ENCODE results near the gene NRP1. TPM values are rescaled to one million over a fixed set of nuclear protein-coding genes. Genes with fewer than 3 reads are reported as not detected.
"Not testable (repeated sequence)": the region's sequence is repeated elsewhere in the genome, so short reads cannot be mapped to it uniquely, and the experiment has no call there.

The NRP1 gene
- 10 to 100 TPM in 3 of 4 donors, 1 to 10 TPM in 1; 8.2 to 24.6 (median 18.7) TPM for total RNA-seq

DNA sequence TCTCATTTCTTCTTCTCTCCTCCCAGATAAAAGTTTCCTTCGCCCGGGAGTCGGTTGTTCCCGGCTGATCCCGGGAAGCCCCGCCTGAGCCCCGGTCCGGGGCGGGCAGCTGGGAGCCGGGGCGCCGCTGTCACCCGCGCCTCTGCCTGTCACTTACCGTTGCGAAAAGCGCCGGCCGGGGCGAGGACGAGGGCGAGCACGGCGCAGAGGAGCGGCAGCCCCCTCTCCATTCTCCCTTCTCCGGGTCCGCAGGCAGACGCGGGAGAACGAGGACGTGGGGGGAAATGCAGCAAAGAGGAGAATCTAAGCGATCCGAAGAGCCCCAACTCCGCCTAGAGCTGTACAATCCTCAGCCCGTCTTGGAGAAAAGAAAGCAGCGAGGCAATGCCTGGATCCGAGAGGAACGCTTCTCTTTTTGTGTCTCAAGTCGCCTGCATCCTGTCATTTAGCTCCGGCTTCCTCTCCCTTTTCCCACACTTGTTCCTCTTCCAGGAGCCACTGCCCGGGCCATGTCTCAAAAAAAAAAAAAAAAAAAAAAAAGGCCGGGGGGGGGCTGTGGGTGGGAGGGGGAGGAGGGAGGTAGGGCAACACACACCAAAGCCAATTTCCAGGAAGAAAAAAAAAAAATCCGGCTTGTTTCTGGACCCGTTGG lies at the start of gene NRP1:
TSS of gene NRP1 (minus strand) at position 515 of the 652 bp plus-strand sequence. CDS start at position 230, 285 bp downstream.
- intact Hi-C loops (cut with DNase I; ENCODE audit: low total_unique reads), result loop anchor here (10.0 kb wide), 1 partner anchor 1301 kb away; no protein-coding TSS in a partner anchor
- TF ChIP-seq, protein P1, sequence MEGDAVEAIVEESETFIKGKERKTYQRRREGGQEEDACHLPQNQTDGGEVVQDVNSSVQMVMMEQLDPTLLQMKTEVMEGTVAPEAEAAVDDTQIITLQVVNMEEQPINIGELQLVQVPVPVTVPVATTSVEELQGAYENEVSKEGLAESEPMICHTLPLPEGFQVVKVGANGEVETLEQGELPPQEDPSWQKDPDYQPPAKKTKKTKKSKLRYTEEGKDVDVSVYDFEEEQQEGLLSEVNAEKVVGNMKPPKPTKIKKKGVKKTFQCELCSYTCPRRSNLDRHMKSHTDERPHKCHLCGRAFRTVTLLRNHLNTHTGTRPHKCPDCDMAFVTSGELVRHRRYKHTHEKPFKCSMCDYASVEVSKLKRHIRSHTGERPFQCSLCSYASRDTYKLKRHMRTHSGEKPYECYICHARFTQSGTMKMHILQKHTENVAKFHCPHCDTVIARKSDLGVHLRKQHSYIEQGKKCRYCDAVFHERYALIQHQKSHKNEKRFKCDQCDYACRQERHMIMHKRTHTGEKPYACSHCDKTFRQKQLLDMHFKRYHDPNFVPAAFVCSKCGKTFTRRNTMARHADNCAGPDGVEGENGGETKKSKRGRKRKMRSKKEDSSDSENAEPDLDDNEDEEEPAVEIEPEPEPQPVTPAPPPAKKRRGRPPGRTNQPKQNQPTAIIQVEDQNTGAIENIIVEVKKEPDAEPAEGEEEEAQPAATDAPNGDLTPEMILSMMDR (IDR thresholded peaks at IDR 0.05), result no peak
- no peak for TF ChIP-seq POLR2A (IDR thresholded peaks at IDR 0.05)
- 0% methylated on average over 30 to 44 of the region's 44 CpGs for WGBS, 2 donors
- H3K4me3 ChIP-seq (ENCODE audit: low read depth, poor library complexity, severe bottlenecking), result peak within 1 kb of the TSS; percentile 63
- peak in 1 of 2 donors; percentile 38 for DNase-seq (ENCODE audit: low spot score in 2 of 2)

DNA sequence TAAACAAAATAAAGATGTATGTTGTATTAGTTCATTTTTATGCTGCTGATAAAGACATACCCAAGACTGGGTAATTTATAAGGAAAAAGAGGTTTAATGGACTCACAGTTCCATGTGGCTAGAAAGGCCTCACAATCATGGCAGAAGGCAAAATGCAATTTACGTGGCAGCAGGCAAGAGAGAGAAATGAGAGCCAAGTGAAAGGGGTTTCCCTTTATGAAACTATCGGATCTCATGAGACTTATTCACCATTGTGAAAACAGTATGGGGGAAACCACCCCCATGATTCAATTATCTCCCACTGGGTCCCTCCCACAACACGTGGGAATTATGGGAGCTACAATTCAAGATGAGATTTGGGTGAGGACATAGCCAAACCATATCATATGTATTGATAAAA lies 49.7 kb upstream of the NRP1 start:
- H3K4me3 ChIP-seq (ENCODE audit: low read depth, poor library complexity, severe bottlenecking); intact Hi-C loops (cut with DNase I; ENCODE audit: low total_unique reads); DNase-seq (ENCODE audit: low spot score in 2 of 2): not testable (repeated sequence)
- WGBS, 2 donors, result 81 to 89% methylated on average over 3 of the region's 3 CpGs

DNA sequence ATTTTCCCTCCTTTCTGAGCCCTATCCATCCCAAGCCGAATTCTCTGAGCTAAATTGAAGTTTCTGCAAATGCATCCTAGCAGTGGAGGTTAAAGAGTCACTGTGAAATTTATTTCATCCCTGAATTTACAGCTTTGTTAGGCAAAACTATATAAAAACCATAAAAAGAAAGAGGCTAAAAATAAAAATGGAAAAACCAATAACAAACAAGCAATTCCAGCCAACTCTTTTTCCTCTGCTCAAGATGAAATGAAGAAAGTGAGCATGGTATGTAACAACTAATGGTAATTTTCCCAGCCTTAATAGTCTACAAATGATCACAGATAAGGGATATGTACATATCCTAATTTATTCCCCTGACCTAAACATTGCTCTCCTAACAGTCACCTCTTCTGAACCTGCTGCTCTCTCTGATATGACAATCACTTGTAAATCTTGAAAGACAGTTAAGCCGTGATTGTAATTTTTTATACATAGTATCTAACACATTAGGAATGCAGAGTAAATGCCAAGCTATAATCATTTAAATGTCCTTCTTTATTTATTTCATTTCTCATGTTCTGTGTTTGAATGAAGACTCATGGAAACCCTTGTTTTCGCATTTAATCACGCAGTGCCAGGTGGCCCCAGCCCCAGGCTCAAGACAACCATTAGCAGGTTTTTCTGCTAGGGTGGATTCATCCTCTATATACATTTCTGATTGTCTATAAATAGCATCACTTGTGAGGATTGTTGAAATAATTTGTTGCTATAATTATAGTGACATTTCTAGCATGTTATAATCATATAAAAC lies 48.6 kb upstream of the NRP1 start:
- DNase-seq (ENCODE audit: low spot score in 2 of 2), result no peak
- no peak for TF ChIP-seq POLR2A (IDR thresholded peaks at IDR 0.05)
- TF ChIP-seq, protein P1 (IDR thresholded peaks at IDR 0.05), result no peak
- intact Hi-C loops (cut with DNase I; ENCODE audit: low total_unique reads), result no loop called here
- H3K4me3 ChIP-seq (ENCODE audit: low read depth, poor library complexity, severe bottlenecking), result no peak overlapping the region
- WGBS, 2 donors, result 75 to 81% methylated on average over 3 of the region's 4 CpGs

DNA sequence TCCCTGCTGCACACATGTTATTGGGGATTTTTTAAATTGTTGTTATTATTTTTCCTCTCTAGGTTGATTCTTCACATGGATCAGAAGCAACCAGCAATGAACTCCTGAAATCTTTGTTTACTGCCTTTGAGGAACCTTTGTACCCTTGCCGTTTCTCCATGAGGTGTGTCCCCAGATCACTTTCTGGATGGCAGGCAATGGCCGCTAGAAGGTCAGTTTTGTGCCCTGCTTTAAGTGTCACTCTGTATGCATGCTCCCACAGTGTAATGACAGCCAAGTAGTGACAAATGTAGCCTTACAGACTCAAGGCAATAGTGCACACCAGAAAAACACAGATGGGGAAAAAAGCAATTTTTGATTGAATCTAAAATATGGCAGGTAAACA lies 47.7 kb upstream of the NRP1 start:
- intact Hi-C loops (cut with DNase I; ENCODE audit: low total_unique reads), result no loop called here

DNA sequence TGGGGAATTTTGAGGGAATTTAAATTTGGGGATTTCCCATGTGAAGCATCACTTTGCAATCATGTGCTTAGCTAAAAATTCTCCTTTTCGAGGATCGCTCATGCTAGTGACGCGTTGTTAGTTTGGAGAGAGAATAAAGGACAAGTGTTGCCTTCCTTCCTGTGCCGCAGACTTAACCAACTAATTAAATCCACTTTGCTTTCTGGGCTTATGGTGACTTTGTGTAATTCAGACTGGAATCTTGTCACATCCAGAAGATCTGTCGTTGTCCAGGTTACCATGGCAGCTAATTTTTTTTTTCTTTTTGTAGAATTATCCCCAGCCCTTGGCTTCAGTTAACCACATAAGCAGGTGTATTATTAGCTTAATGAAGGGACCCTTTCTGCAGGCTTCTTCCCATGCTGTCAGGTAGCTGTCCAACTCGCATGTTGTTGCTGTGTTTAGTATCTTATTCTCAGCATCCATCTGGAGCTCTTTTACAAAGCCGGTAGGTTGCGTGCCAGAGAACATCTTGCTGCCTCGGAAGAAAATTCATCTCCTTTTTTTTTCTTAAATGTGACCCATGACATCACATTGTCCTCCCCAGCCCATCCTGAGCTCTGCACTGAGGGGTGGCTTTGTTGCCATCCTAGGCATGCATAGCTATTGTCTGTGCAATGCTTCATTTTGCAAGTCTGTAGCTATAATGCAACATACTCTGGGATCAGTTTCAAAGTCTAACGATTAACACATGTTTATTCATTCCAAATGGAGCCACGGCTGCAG lies 47.2 kb upstream of the NRP1 start:
- intact Hi-C loops (cut with DNase I; ENCODE audit: low total_unique reads), result no loop called here
- H3K4me3 ChIP-seq (ENCODE audit: low read depth, poor library complexity, severe bottlenecking), result no peak overlapping the region
- peak in 1 of 2 donors; percentile 24 for DNase-seq (ENCODE audit: low spot score in 2 of 2)
- 52 to 55% methylated on average over 12 of the region's 12 CpGs for WGBS, 2 donors
- TF ChIP-seq POLR2A (IDR thresholded peaks at IDR 0.05), result no peak
- TF ChIP-seq, protein P1 (IDR thresholded peaks at IDR 0.05), result no peak

More for the DNA sequence above, 47.7 kb upstream of the NRP1 start:
- TF ChIP-seq, protein P1 (IDR thresholded peaks at IDR 0.05), result no peak
- TF ChIP-seq POLR2A (IDR thresholded peaks at IDR 0.05), result no peak
- no peak overlapping the region for H3K4me3 ChIP-seq (ENCODE audit: low read depth, poor library complexity, severe bottlenecking)
- WGBS, 2 donors, result 53 to 62% methylated on average over 2 of the region's 2 CpGs
- DNase-seq (ENCODE audit: low spot score in 2 of 2), result no peak

DNA sequence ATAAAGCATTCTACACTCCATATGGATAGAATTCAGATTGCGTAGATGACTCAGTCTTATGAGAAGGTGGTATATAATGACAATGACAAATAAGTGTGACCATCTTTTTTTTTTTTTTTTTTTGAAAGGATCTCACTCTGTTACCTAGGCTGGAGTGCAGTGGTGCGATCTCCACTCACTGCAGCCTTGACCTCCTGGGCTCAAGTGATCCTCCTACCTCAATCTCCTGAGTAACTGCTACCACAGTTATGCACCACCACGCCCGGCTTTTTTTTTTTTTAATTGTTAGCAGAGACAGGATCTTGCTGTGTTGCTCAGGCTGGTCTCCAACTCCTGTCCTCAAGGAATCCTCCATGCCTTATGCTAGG lies 43.2 kb upstream of the NRP1 start:
- no peak for TF ChIP-seq POLR2A (IDR thresholded peaks at IDR 0.05)
- TF ChIP-seq, protein P1 (IDR thresholded peaks at IDR 0.05), result no peak
- WGBS, 2 donors, result 83% methylated on average over 4 of the region's 4 CpGs
- intact Hi-C loops (cut with DNase I; ENCODE audit: low total_unique reads), result no loop called here
- no peak for DNase-seq (ENCODE audit: low spot score in 2 of 2)
- no peak overlapping the region for H3K4me3 ChIP-seq (ENCODE audit: low read depth, poor library complexity, severe bottlenecking)

All from lower leg skin (tissue), 4 donors.